ENCODE data around the gene CORO7.

CORO7 gene

DNA sequence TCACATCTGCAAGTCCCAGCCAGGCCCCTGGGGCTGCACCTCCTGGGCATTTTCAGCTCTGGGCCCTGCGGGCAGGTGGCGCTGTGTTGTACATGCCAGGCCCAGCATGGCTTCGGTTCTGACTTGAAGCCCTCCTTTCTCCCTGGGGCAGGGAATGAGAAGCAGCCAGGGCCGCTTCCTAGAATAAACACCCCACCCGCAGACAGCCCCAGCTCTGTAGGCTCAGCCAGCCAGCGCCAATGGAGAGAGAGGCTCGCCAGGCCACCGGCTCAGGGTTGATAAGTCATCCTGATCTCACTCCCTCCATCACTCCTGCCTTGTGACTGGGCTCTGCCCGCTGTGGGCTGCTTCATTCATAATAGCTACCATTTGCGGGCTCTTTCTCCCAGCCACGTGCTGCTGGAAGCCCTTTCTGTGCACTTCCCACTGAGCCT, 106.5 kb downstream of the CORO7 start:
- Histone ChIP-seq H3K36me3 (ENCODE audit: control insufficient read depth, low read length) (peaks cover 20% of the 10 kb centered on the region), H3K27me3 (ENCODE audit: control insufficient read depth, low read length) (peaks cover 14% of the 10 kb centered on the region), H3K4me2 (ENCODE audit: low read length) (no peak overlapping the region), H3F3A (ENCODE audit: control insufficient read depth, insufficient read depth) (peaks cover 19% of the 10 kb centered on the region), H3K4me3 (ENCODE audit: low read length) (no peak overlapping the region), H3K9me2 (replicated peaks; ENCODE audit: control insufficient read depth, low read length) (no peaks in the 10 kb centered on the region), H4K20me1 (ENCODE audit: control insufficient read depth, insufficient read depth, low read depth, low read length) (no peaks in the 10 kb centered on the region), H3K9me3 (ENCODE audit: control insufficient read depth, insufficient read depth, low read length) (no peaks in the 10 kb centered on the region), H3K27ac (ENCODE audit: low read depth, low read length) (no peak overlapping the region), H3K4me1 (ENCODE audit: control insufficient read depth, low read length) (peaks cover 49% of the 10 kb centered on the region), H3K79me2 (ENCODE audit: control insufficient read depth, low read length) (peaks cover 24% of the 10 kb centered on the region)
- TF ChIP-seq, protein P1, sequence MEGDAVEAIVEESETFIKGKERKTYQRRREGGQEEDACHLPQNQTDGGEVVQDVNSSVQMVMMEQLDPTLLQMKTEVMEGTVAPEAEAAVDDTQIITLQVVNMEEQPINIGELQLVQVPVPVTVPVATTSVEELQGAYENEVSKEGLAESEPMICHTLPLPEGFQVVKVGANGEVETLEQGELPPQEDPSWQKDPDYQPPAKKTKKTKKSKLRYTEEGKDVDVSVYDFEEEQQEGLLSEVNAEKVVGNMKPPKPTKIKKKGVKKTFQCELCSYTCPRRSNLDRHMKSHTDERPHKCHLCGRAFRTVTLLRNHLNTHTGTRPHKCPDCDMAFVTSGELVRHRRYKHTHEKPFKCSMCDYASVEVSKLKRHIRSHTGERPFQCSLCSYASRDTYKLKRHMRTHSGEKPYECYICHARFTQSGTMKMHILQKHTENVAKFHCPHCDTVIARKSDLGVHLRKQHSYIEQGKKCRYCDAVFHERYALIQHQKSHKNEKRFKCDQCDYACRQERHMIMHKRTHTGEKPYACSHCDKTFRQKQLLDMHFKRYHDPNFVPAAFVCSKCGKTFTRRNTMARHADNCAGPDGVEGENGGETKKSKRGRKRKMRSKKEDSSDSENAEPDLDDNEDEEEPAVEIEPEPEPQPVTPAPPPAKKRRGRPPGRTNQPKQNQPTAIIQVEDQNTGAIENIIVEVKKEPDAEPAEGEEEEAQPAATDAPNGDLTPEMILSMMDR (IDR thresholded peaks at IDR 0.05; ENCODE audit: low read depth, low read length, poor library complexity, severe bottlenecking) = peak; percentile 96
- no peak for TF ChIP-seq EZH2phosphoT487 (IDR thresholded peaks at IDR 0.05; ENCODE audit: borderline replicate concordance, low read length)

DNA sequence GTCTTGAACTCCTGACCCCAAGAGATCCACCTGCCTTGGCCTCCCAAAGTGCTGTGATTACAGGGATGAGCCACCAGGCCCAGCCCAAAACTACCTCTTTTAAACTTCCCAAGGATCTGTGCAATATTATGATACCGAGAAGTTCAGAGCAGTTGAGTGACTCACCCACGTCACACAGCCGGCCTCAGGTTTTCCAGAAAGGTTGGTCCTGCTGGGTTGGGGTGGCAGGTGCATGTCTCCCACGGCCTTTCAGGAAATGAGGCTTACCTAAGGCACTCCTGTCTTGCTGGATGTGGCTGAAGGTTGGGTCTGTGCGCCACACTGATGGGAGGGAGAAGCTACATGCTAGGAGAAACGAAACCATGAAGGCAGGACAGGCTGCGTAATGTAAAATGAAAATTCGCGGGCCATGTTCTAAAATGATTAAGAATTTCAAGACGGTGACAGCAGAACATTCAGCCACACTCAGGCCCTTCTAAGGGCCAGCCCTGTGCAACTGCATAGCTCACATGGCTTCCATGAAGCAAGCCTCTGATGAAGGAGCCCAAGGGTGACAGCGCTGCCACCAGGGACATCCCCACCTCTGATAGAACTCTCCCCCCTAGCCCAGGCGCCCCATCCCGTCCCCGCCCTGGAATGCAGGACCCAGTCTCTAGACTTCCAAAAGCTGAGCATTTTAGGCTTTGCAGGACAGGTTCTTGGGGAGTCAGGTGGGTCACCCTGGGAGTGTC, 107.1 kb downstream of the CORO7 start:
- H3K9me3 ChIP-seq (ENCODE audit: control insufficient read depth, insufficient read depth, low read length) = no peaks in the 10 kb centered on the region
- peaks cover 16% of the 10 kb centered on the region for H3F3A ChIP-seq (ENCODE audit: control insufficient read depth, insufficient read depth)
- no peak overlapping the region for H3K27ac ChIP-seq (ENCODE audit: low read depth, low read length)
- no peaks in the 10 kb centered on the region for H4K20me1 ChIP-seq (ENCODE audit: control insufficient read depth, insufficient read depth, low read depth, low read length)
- peaks cover 43% of the 10 kb centered on the region for H3K4me1 ChIP-seq (ENCODE audit: control insufficient read depth, low read length)
- no peak overlapping the region for H3K4me3 ChIP-seq (ENCODE audit: low read length)
- no peaks in the 10 kb centered on the region for H3K9me2 ChIP-seq (replicated peaks; ENCODE audit: control insufficient read depth, low read length)
- H3K27me3 ChIP-seq (ENCODE audit: control insufficient read depth, low read length) = peaks cover 8% of the 10 kb centered on the region
- peaks cover 25% of the 10 kb centered on the region for H3K36me3 ChIP-seq (ENCODE audit: control insufficient read depth, low read length)
- TF ChIP-seq EZH2phosphoT487 (IDR thresholded peaks at IDR 0.05; ENCODE audit: borderline replicate concordance, low read length) = no peak
- TF ChIP-seq, protein P1 (IDR thresholded peaks at IDR 0.05; ENCODE audit: low read depth, low read length, poor library complexity, severe bottlenecking) = no peak
- no peak overlapping the region for H3K4me2 ChIP-seq (ENCODE audit: low read length)
- peaks cover 30% of the 10 kb centered on the region for H3K79me2 ChIP-seq (ENCODE audit: control insufficient read depth, low read length)

DNA sequence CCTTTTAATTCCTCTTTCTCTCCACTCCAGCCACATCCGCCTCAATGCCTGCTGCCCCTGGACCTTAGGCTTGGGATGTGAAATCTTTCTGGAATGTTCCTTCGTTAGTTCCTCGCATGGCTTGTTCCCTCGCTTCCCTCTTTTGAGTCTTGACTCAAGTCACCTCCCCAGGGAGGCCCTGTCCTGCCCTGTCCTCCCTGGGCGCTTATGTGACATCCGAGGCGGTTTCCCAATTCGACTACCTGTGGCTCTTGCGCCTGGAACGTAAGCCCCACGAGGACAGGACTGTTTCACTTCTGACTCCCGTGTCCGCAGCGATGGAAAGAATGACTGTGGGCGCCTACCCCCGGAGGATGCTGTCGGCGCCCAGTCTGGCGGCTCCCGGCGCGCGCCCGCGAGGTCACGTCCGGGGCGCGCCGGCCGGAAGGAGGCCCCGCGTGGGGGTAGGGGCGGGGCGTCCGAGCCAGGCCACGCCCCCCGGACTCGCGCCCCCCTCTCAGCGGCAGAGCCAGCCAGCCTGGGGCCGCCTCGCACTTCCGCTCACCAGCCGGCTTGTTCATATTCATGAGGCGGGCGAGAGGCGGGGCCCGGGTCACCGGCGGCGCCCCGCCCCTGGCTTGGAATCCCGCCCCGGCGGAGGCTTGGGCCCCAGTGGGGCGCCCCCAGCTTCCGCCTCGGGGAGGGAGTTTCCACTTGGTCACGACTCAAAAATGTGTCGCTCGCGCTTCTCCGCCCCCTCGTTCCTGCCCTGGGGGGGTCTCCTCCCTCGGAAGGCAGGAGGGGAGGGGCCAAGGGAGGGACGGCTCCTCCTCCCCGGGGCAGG, 109.0 kb downstream of the CORO7 start:
- no peaks in the 10 kb centered on the region for H3K9me2 ChIP-seq (replicated peaks; ENCODE audit: control insufficient read depth, low read length)
- peak overlapping the region; percentile 92 for H3K4me2 ChIP-seq (ENCODE audit: low read length)
- H3K27me3 ChIP-seq (ENCODE audit: control insufficient read depth, low read length) = no peaks in the 10 kb centered on the region
- peak overlapping the region; percentile 82 for H3K4me3 ChIP-seq (ENCODE audit: low read length)
- H3K79me2 ChIP-seq (ENCODE audit: control insufficient read depth, low read length) = peaks cover 44% of the 10 kb centered on the region
- no peaks in the 10 kb centered on the region for H3K9me3 ChIP-seq (ENCODE audit: control insufficient read depth, insufficient read depth, low read length)
- H3F3A ChIP-seq (ENCODE audit: control insufficient read depth, insufficient read depth) = peaks cover 14% of the 10 kb centered on the region
- H4K20me1 ChIP-seq (ENCODE audit: control insufficient read depth, insufficient read depth, low read depth, low read length) = no peaks in the 10 kb centered on the region
- peaks cover 36% of the 10 kb centered on the region for H3K4me1 ChIP-seq (ENCODE audit: control insufficient read depth, low read length)
- H3K36me3 ChIP-seq (ENCODE audit: control insufficient read depth, low read length) = peaks cover 38% of the 10 kb centered on the region
- peak overlapping the region; percentile 85 for H3K27ac ChIP-seq (ENCODE audit: low read depth, low read length)
- no peak for TF ChIP-seq EZH2phosphoT487 (IDR thresholded peaks at IDR 0.05; ENCODE audit: borderline replicate concordance, low read length)
- TF ChIP-seq, protein P1 (IDR thresholded peaks at IDR 0.05; ENCODE audit: low read depth, low read length, poor library complexity, severe bottlenecking) = no peak

All from DOHH2 (cell line).